ENCODE measurements around the gene DYNLT5.
A peak's percentile ranks its signal among the peaks of the same experiment; 100 is the strongest.

The DYNLT5 gene

GRCh38 chr1:66778266-66778665, 26.0 kb downstream of the DYNLT5 start (continued):
- TF ChIP-seq ZNF239 (tag by site-specific recombination; IDR thresholded peaks at IDR 0.05) = no peak
- no peak for TF ChIP-seq ZNF521 (tag by site-specific recombination; IDR thresholded peaks at IDR 0.05)
- TF ChIP-seq ZIC2 (tag by site-specific recombination; IDR thresholded peaks at IDR 0.05) = no peak
- TF ChIP-seq ZNF837 (tag by site-specific recombination; IDR thresholded peaks at IDR 0.05) = no peak
- peak; percentile 23; the same call in 1 of the 2 replicates for TF ChIP-seq ZNF596 (tag by site-specific recombination; IDR thresholded peaks at IDR 0.05)
- TF ChIP-seq ZFP69B (tag by site-specific recombination; IDR thresholded peaks at IDR 0.05) = no peak
- no peak for TF ChIP-seq ZFP3 (tag by site-specific recombination; IDR thresholded peaks at IDR 0.05; ENCODE audit: low read depth)
- TF ChIP-seq ZBTB44 (tag by site-specific recombination; IDR thresholded peaks at IDR 0.05) = peak; percentile 84
- peak; percentile 84 for TF ChIP-seq IKZF3 (tag by site-specific recombination; IDR thresholded peaks at IDR 0.05)
- no peak for TF ChIP-seq ZNF560 (tag by site-specific recombination; IDR thresholded peaks at IDR 0.05; ENCODE audit: borderline replicate concordance)
- no peak for TF ChIP-seq ZNF148 (tag by site-specific recombination; IDR thresholded peaks at IDR 0.05; ENCODE audit: borderline replicate concordance)
- TF ChIP-seq BCL11A (tag by site-specific recombination; IDR thresholded peaks at IDR 0.05; ENCODE audit: low read depth) = peak; percentile 86; the same call in 1 of the 2 replicates
- TF ChIP-seq ZBTB21 (tag by site-specific recombination; IDR thresholded peaks at IDR 0.05) = no peak
- TF ChIP-seq ZNF580 (tag by site-specific recombination; IDR thresholded peaks at IDR 0.05) = peak; percentile 86
- 0 out of 2 replicates have a peak, but pooled peaks have one; percentile 57 for TF ChIP-seq ZNF561 (tag by site-specific recombination; IDR thresholded peaks at IDR 0.05; ENCODE audit: borderline replicate concordance)
- TF ChIP-seq ZNF449 (tag by site-specific recombination; IDR thresholded peaks at IDR 0.05) = no peak
- TF ChIP-seq ZSCAN30 (tag by site-specific recombination; IDR thresholded peaks at IDR 0.05) = peak; percentile 86
- TF ChIP-seq YY2 (tag by site-specific recombination; IDR thresholded peaks at IDR 0.05) = no peak
- peak; percentile 80 for TF ChIP-seq SP7 (tag by site-specific recombination; IDR thresholded peaks at IDR 0.05)
- no peak for TF ChIP-seq ZBTB49 (tag by site-specific recombination; IDR thresholded peaks at IDR 0.05; ENCODE audit: low read depth)
- no peak for TF ChIP-seq ZNF747 (tag by site-specific recombination; IDR thresholded peaks at IDR 0.05)
- no peak for TF ChIP-seq ZNF623 (tag by site-specific recombination; IDR thresholded peaks at IDR 0.05)
- TF ChIP-seq ZNF514 (tag by site-specific recombination; IDR thresholded peaks at IDR 0.05) = no peak
- no peak for TF ChIP-seq EGR2 (tag by site-specific recombination; IDR thresholded peaks at IDR 0.05; ENCODE audit: low read depth)
- TF ChIP-seq ZBTB20 (tag by site-specific recombination; IDR thresholded peaks at IDR 0.05) = no peak
- TF ChIP-seq ZNF19 (tag by site-specific recombination; IDR thresholded peaks at IDR 0.05; ENCODE audit: low read depth) = no peak

All from HEK293 (cell line).